K562 (cell line): Measurements from ENCODE around the gene SAP30L. TPM values are rescaled to one million over a fixed set of nuclear protein-coding genes. Genes with fewer than 3 reads are reported as not detected.

Source experiments
- ATAC-seq: fragments of 200-7000 bp; cut with Tn5 transposase; 3 replicates; pipeline ENCODE4 v1.9.1; 2020; ENCODE audit warnings: moderate library complexity
- BruUV-seq: library from RNA; stranded (reverse); fragments of 400-500 nt; replicated peaks from 2 replicates; lab custom pipeline; 2021; lab: Mats Ljungman, UMichigan
- CTCF ChIA-PET: fragments of 300-600 bp; formaldehyde crosslinking; extraction: SDS; loops from one replicate; lab custom pipeline; 2021; ENCODE audit warnings: low intra/inter-chr PET ratio; lab: Yijun Ruan, JAX
- POLR2A ChIA-PET: fragments of 300-600, 350-650 bp; sonication (Branson Sonifier 250); formaldehyde crosslinking; extraction: SDS; loops from one replicate; lab custom pipeline; 2021; ENCODE audit warnings: antibody characterized with exemption, inconsistent platforms; lab: Yijun Ruan, JAX
- DNase-seq, 4 experiments: peaks; one replicate each; pipeline versions ENCODE4 v3.0.0 to v3.0.0-alpha.2; 2011 to 2018; ENCODE audit warnings: low spot score in 3 of 4, mixed read lengths in 3 of 4; ENCODE audit errors: extremely low read depth in 1 of 4
- FAIRE-seq: peaks from 2 replicates; lab custom pipeline; 2011; peaks lifted over from hg19 to GRCh38; lab: Jason Lieb, UNC
- H2AFZ ChIP-seq: 2 replicates; pipeline ENCODE4 v1.6.0; 2011; ENCODE audit warnings: low read depth, low read length, control low read depth, inconsistent platforms
- H3K27ac ChIP-seq: fragments of 200-600 bp; 3 replicates; pipeline ENCODE4 v1.8.0; 2011; ENCODE audit warnings: low read depth, mild to moderate bottlenecking, control low read depth, inconsistent platforms, low read length, moderate library complexity, mixed read lengths; ENCODE audit errors: extremely low read depth
- H3K27me3 ChIP-seq, 2 experiments: fragments of 300-600 bp in 1 of 2; 2 replicates in 1 of 2; 3 replicates in 1 of 2; pipeline versions ENCODE4 v1.6.0 to v1.8.0; 2011; ENCODE audit warnings: inconsistent platforms in 2 of 2, low read length in 2 of 2, mild to moderate bottlenecking in 1 of 2, mixed read lengths in 1 of 2, moderate library complexity in 1 of 2; ENCODE audit not compliant: control insufficient read depth in 2 of 2, insufficient read depth in 2 of 2
- H3K36me3 ChIP-seq: fragments of 300-600 bp; 3 replicates; pipeline ENCODE4 v1.8.0; 2011; ENCODE audit warnings: mild to moderate bottlenecking, low read length, inconsistent platforms; ENCODE audit not compliant: control insufficient read depth, insufficient read depth
- H3K4me1 ChIP-seq, 2 experiments: fragments of 200-600 bp in 1 of 2; replicated peaks in 1 of 2; 2 replicates in 1 of 2; 3 replicates in 1 of 2; pipeline versions ENCODE4 v1.5.1 to v1.8.0; 2011; ENCODE audit warnings: inconsistent platforms in 2 of 2, low read length in 2 of 2, mild to moderate bottlenecking in 1 of 2, mixed read lengths in 1 of 2, moderate library complexity in 1 of 2; ENCODE audit not compliant: control insufficient read depth in 2 of 2, insufficient read depth in 2 of 2
- H3K4me2 ChIP-seq: 2 replicates; pipeline ENCODE4 v1.6.1; 2011; ENCODE audit warnings: low read length, control low read depth, inconsistent platforms, mixed read lengths; ENCODE audit not compliant: insufficient read depth
- H3K4me3 ChIP-seq: fragments of 200-600 bp; sonication (generic), shearing (Covaris generic); 2 replicates; pipeline ENCODE4 v1.5.1; 2016; ENCODE audit warnings: control low read depth, inconsistent platforms
- H3K79me2 ChIP-seq: fragments of 200-600 bp; 3 replicates; pipeline ENCODE4 v1.8.0; 2011; ENCODE audit warnings: low read length, inconsistent platforms; ENCODE audit not compliant: control insufficient read depth, insufficient read depth
- H3K9ac ChIP-seq, 2 experiments: 2 replicates each; pipeline versions ENCODE4 v1.6.0 to v1.6.1; 2011; ENCODE audit warnings: low read depth in 2 of 2, low read length in 2 of 2, control low read depth in 1 of 2, inconsistent platforms in 1 of 2, mild to moderate bottlenecking in 1 of 2, mixed read lengths in 1 of 2; ENCODE audit not compliant: insufficient read depth in 1 of 2
- H3K9me1 ChIP-seq: one replicate; pipeline ENCODE4 v1.6.0; 2011; ENCODE audit warnings: inconsistent platforms, mild to moderate bottlenecking, low read length, moderate library complexity; ENCODE audit not compliant: control insufficient read depth, insufficient read depth
- H3K9me3 ChIP-seq: replicated peaks from 2 replicates; pipeline ENCODE4 v1.5.1; 2011; ENCODE audit warnings: low read depth, low read length, inconsistent platforms; ENCODE audit not compliant: control insufficient read depth, insufficient read depth
- H4K20me1 ChIP-seq: replicated peaks from 2 replicates; pipeline ENCODE4 v1.6.1; 2011; ENCODE audit warnings: low read length, inconsistent platforms, mixed read lengths; ENCODE audit not compliant: control insufficient read depth, insufficient read depth
- CBX2 ChIP-seq: fragments of 200-600 bp; sonication (generic); IDR thresholded peaks from one replicate; pipeline ENCODE4 v1.6.1; 2012; ENCODE audit warnings: mild to moderate bottlenecking, low read length, inconsistent platforms; ENCODE audit not compliant: insufficient read depth, poor library complexity, severe bottlenecking
- CC2D1A ChIP-seq: fragments of 450-650 bp; IDR thresholded peaks from 2 replicates; pipeline ENCODE4 v1.6.1; 2017; ENCODE audit warnings: mild to moderate bottlenecking
- CHD2 ChIP-seq: IDR thresholded peaks from 2 replicates; pipeline ENCODE4 v1.6.1; 2011; ENCODE audit warnings: low read depth, low read length
- ESRRA ChIP-seq: fragments of 450-650 bp; IDR thresholded peaks from 2 replicates; pipeline ENCODE4 v1.6.1; 2014; ENCODE audit warnings: low read depth, mild to moderate bottlenecking, moderate library complexity, borderline replicate concordance
- ILK ChIP-seq: fragments of 450-650 bp; IDR thresholded peaks from 2 replicates; pipeline ENCODE4 v1.6.1; 2016; ENCODE audit warnings: missing genetic modification characterization, low read depth, mild to moderate bottlenecking, missing compliant biosample characterization, moderate library complexity, borderline replicate concordance
- KAT8 ChIP-seq: fragments of 450-650 bp; IDR thresholded peaks from 2 replicates; pipeline ENCODE4 v1.6.1; 2016; ENCODE audit warnings: low read depth, mild to moderate bottlenecking
- POLR2B ChIP-seq: fragments of 450-650 bp; IDR thresholded peaks from 2 replicates; pipeline ENCODE4 v1.6.1; 2018; ENCODE audit warnings: low read depth; ENCODE audit not compliant: partially characterized antibody
- POLR2H ChIP-seq: IDR thresholded peaks from 2 replicates; pipeline ENCODE4 v1.6.1; 2016; ENCODE audit warnings: missing genetic modification characterization, low read depth, mild to moderate bottlenecking, control low read depth, missing compliant biosample characterization, moderate library complexity
- SIRT6 ChIP-seq: IDR thresholded peaks from one replicate; pipeline ENCODE4 v1.6.1; 2012; ENCODE audit warnings: low read depth, mild to moderate bottlenecking, control low read depth, inconsistent platforms, low read length, moderate library complexity
- U2AF1 ChIP-seq: fragments of 200-400 bp; formaldehyde crosslinking; optimal IDR thresholded peaks from 2 replicates; pipeline ENCODE3; 2017; ENCODE audit warnings: mild to moderate bottlenecking, low read depth, low read length, moderate library complexity
- ZKSCAN1 ChIP-seq: fragments of 150-350 bp; IDR thresholded peaks from 2 replicates; pipeline ENCODE4 v1.6.1; 2016; ENCODE audit warnings: low read depth, low read length
- ZKSCAN8 ChIP-seq: fragments of 200-800 bp; sonication (Bioruptor generic); IDR thresholded peaks from 2 replicates; pipeline ENCODE4 v1.6.1; 2016; ENCODE audit warnings: missing genetic modification characterization, missing compliant biosample characterization
- ZNF134 ChIP-seq: fragments of 250-450 bp; sonication (Bioruptor Pico); conservative IDR thresholded peaks from 2 replicates; pipeline ENCODE4 v1.4.0; 2020
- ZNF165 ChIP-seq: fragments of 250-450 bp; sonication (Bioruptor Pico); IDR thresholded peaks from 2 replicates; pipeline ENCODE4 v1.4.0; 2020; ENCODE audit warnings: borderline replicate concordance
- WGBS: fragments of 100-300 bp; shearing (Covaris generic); methylation state at CpG from one replicate; pipeline ENCODE4 v1.1.6; 2016; ENCODE audit warnings: low coverage, mixed read lengths; ENCODE audit not compliant: insufficient coverage; ENCODE audit errors: missing lambda C conversion rate; 5-methylcytosine and 5-hydroxymethylcytosine counted together
- in situ Hi-C: fragments of 300-500 bp; cut with MboI; formaldehyde crosslinking; loops from 4 replicates; pipeline ENCODE4 v1.15.0; 2018; ENCODE audit warnings: inconsistent platforms, mixed read lengths
- intact Hi-C: fragments of 100-400 bp; cut with micrococcal nuclease; formaldehyde crosslinking; loops from 2 replicates; pipeline ENCODE4 v1.14.2; 2022
- polyA plus RNA-seq, 8 experiments: library from polyadenylated mRNA; depleted of rRNA in 4 of 8; stranded (reverse) in 5 of 8; unstranded in 3 of 8; fragments of >200 nt; fragmentation: Nextera tagmentation in 2 of 8; fragmentation: Illumina TruSeq in 1 of 8; extraction: Ambion mirVana in 2 of 8; extraction: Trizol in 1 of 8; gene quantifications; 2 replicates each; pipeline versions ENCODE4 v1.2.1 to v1.2.3, GENCODE V29; 2011 to 2014; ENCODE audit warnings: inconsistent platforms in 1 of 8, missing spikeins in 1 of 8
- total RNA-seq, 7 experiments: library from RNA; depleted of rRNA in 6 of 7; stranded (reverse); fragments of >200 nt in 6 of 7; fragmentation: Illumina TruSeq in 2 of 7; extraction: Trizol in 2 of 7; gene quantifications; 2 replicates each; pipeline versions ENCODE4 v1.2.1 to v1.2.3, GENCODE V29; 2011 to 2021; ENCODE audit warnings: low replicate concordance in 1 of 7
- TF ChIP-seq, protein P1 (sequence below): sonication (generic); formaldehyde crosslinking; IDR thresholded peaks from 2 replicates; pipeline ENCODE4 v1.8.1; 2022; ENCODE audit warnings: missing genetic modification reagents
- TF ChIP-seq, protein P2 (sequence below): fragments of 450-650 bp; formaldehyde crosslinking; IDR thresholded peaks from 2 replicates; pipeline ENCODE4 v1.4.0; 2022; ENCODE audit warnings: mild to moderate bottlenecking, moderate library complexity

SAP30L gene
- total and polyA plus RNA-seq, 9 of the 15 experiments (the other 6 are each of a cell fraction or from before 2014, with no cell fraction given) = 5.1 to 33.6 (median 28.1) TPM

DNA sequence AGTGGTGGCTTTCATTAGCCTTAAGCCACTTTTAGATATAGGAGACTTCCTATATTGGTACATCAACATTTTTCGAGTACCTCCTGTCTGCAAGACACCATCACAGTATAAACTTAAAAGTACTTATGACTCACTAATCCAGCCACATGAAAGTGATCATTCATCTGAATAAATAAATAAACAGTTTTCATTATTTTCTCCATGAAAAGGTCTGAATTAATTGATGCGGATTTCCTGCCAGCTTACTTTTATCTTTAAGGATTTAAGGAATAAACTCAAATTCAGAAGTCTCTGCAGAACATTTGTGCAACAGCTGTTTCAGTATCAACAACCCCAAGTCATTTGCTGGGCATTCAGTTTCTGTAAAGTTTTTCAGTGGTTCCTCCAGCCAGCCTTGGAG lies 4.0 kb downstream of the SAP30L start:
- H2AFZ ChIP-seq = no peak overlapping the region
- H3K9me1 ChIP-seq = no peaks in the 10 kb centered on the region
- no peaks in the 10 kb centered on the region for H3K27me3 ChIP-seq
- no peak for TF ChIP-seq SIRT6
- no peak for TF ChIP-seq ZNF134 (CRISPR knock-in tag)
- TF ChIP-seq POLR2H (tag) = no peak
- no peak for TF ChIP-seq U2AF1
- no peak for TF ChIP-seq ZNF165 (CRISPR knock-in tag)
- no peak for TF ChIP-seq CC2D1A
- no peak for TF ChIP-seq CHD2
- no peak for TF ChIP-seq POLR2B
- TF ChIP-seq ZKSCAN8 = no peak
- no peak for TF ChIP-seq ILK
- TF ChIP-seq CBX2 = no peak
- no peak for TF ChIP-seq ZKSCAN1
- TF ChIP-seq, protein P1, sequence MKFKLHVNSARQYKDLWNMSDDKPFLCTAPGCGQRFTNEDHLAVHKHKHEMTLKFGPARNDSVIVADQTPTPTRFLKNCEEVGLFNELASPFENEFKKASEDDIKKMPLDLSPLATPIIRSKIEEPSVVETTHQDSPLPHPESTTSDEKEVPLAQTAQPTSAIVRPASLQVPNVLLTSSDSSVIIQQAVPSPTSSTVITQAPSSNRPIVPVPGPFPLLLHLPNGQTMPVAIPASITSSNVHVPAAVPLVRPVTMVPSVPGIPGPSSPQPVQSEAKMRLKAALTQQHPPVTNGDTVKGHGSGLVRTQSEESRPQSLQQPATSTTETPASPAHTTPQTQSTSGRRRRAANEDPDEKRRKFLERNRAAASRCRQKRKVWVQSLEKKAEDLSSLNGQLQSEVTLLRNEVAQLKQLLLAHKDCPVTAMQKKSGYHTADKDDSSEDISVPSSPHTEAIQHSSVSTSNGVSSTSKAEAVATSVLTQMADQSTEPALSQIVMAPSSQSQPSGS (CRISPR knock-in tag) = no peak
- TF ChIP-seq, protein P2, sequence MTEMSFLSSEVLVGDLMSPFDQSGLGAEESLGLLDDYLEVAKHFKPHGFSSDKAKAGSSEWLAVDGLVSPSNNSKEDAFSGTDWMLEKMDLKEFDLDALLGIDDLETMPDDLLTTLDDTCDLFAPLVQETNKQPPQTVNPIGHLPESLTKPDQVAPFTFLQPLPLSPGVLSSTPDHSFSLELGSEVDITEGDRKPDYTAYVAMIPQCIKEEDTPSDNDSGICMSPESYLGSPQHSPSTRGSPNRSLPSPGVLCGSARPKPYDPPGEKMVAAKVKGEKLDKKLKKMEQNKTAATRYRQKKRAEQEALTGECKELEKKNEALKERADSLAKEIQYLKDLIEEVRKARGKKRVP (CRISPR knock-in tag) = no peak
- no peak for TF ChIP-seq ESRRA
- no peak for TF ChIP-seq KAT8
- in situ Hi-C loops (no loop called here), intact Hi-C loops (loop anchor here (5.0 kb wide), 1 partner anchor 252 kb away; no protein-coding TSS in a partner anchor)
- CTCF ChIA-PET = no interaction called here
- 89% methylated on average over 2 of the region's 2 CpGs for WGBS
- no TSS peak for BruUV-seq
- H3K9me3 ChIP-seq = no peaks in the 10 kb centered on the region
- H4K20me1 ChIP-seq = peaks cover 13% of the 10 kb centered on the region
- POLR2A ChIA-PET = interaction anchor here (0.5 to 3.2 kb wide), 2 partner anchors 10 to 302 kb away, joined by 3 to 10 read pairs; no protein-coding TSS in a partner anchor
- peaks cover 34% of the 10 kb centered on the region for H3K79me2 ChIP-seq
- H3K27ac ChIP-seq = no peak overlapping the region
- no peak overlapping the region for H3K4me2 ChIP-seq
- peaks cover 39% of the 10 kb centered on the region for H3K36me3 ChIP-seq
- H3K4me3 ChIP-seq = no peak overlapping the region
- FAIRE-seq = no peak
- ATAC-seq = no peak
- no peak for DNase-seq
- no peak overlapping the region for H3K9ac ChIP-seq
- peaks cover 8 to 17% of the 10 kb centered on the region in 2 experiments; a peak in 4 of 5 replicates for H3K4me1 ChIP-seq
